NCI-H1417 (cell line): ENCODE results near the gene RNF114.
"Not testable (repeated sequence)": the region's sequence is repeated elsewhere in the genome, so short reads cannot be mapped to it uniquely, and the experiment has no call there.

Source experiments
- DNase-seq, 3 experiments: peaks; one replicate each; lab custom pipeline; 2025; lab: John Stamatoyannopoulos, UW

RNF114 gene, protein sequence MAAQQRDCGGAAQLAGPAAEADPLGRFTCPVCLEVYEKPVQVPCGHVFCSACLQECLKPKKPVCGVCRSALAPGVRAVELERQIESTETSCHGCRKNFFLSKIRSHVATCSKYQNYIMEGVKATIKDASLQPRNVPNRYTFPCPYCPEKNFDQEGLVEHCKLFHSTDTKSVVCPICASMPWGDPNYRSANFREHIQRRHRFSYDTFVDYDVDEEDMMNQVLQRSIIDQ

DNA sequence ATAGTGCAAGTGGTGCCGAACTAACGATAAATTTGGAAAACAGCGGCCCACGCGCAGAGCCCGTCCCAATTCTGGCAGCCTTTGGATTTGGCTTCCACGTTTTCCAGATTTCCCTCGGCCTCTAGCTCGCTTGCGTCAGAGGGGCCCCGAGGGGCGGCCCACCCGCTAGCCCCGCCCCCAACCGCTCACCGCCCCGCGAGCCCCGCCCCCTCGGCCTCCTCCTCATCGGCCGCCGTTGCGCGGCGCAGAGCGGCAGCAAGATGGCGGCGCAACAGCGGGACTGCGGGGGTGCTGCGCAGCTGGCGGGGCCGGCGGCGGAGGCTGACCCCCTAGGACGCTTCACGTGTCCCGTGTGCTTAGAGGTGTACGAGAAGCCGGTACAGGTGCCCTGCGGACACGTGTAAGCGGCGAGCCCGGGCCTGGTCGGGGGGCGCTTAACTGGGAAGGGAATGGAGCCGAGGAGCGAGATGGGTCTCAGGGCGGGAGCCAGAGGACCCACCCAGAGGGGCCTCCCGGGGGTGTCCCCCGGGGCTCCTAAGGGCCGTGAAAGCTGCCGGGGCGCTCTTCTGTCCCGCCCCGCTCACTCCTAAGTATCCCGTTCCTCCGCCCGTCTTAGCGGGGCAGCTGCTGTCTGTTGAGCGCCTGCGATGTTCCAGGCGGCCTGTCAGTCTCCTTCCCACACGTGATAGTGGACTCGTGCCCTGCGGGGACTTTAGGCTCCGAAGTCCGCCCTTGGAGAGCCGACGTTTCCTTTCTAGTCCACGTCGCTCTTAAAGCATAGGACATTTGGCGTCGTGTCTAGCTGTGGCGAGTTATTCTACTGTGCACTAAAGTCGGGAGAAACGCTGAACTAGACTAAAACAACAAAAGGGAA is at the start of gene RNF114:
Gene RNF114 (plus strand): TSS at position 245 of the 874 bp plus-strand sequence. CDS start 16 bp downstream, at position 261.
- DNase-seq, result peak; percentile 93 to 96 (median 95)

DNA sequence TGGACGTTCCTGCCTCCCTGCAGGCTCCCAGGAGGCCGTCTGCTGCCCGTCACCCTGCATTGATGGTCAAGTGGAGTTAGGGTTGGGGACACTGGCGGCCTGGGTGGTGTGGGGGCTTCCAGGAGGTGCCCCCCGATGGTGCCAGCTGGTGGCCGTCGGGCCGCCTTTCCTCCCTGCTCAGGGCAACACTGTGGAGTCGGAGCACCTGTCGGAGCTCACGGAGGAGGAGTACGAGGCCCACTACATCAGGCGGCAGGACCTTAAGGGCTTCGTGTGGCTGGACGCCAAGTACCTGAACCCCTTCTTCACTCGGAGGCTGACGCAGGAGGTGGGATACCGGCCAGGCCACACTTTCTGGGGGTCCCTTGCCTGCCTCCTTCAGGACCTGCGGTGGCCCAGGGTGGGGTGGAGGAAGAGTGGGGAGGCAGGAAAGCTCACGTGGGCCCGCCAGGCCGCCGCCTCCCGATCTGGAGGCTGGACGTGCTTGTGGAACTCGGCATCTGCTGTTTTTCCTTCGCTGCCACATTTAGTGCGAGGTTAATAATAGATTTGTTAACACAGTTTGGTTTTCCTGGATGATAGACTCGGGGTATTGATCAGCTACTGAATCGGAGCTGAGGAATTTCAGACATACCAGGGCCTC is 49.5 kb upstream of the RNF114 start:
- no peak for DNase-seq

DNA sequence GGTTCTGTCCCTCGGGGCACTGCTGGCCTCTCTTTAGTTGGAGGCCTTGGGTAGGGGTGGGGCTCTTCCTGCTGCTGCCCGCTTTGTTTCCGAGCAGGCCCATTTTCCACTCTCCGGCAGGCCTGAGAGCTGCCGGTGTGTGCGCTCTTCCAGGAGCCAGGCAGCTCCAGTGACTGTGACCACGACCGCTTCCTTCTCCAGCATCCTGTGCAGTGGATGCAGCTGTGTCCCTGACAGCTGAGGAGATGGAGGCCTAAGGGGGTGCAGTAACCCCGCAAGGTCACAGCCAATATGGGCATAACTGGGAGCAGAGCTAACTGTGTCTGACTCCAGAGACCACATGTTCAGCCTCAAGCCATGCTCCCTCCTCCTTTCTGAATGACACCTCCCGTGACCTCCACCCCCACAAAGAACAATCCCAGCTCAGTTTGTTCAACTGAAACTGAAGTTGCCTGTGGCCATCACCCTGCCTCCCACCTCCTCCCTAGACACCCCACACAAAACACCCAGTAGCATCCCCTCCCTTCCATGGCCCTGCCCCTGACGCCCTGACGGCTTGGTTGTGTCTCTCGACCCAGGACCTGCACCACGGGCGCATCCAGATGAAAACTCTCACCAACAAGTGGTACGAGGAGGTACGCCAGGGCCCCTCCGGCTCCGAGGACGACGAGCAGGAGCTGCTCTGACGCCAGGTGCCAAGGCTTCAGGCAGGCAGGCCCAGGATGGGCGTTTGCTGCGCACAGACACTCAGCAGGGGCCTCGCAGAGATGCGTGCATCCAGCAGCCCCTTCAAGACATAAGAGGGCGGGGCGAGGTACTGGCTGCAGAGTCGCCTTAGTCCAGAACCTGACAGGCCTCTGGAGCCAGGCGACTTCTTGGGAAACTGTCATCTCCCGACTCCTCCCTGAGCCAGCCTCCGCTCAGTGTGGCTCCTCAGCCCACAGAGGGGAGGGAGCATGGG is 48.7 kb upstream of the RNF114 start:
- no peak for DNase-seq

- peak; percentile 26 to 71 (median 60) for DNase-seq
These were observed 47.8 kb upstream of the RNF114 start for GRCh38 chr20:49888212-49889000.

GRCh38 chr20:49889001-49889934 is 46.9 kb upstream of the RNF114 start:
- DNase-seq, result no peak

- no peak for DNase-seq
These were observed 46.3 kb upstream of the RNF114 start for GRCh38 chr20:49889935-49890333.

DNA sequence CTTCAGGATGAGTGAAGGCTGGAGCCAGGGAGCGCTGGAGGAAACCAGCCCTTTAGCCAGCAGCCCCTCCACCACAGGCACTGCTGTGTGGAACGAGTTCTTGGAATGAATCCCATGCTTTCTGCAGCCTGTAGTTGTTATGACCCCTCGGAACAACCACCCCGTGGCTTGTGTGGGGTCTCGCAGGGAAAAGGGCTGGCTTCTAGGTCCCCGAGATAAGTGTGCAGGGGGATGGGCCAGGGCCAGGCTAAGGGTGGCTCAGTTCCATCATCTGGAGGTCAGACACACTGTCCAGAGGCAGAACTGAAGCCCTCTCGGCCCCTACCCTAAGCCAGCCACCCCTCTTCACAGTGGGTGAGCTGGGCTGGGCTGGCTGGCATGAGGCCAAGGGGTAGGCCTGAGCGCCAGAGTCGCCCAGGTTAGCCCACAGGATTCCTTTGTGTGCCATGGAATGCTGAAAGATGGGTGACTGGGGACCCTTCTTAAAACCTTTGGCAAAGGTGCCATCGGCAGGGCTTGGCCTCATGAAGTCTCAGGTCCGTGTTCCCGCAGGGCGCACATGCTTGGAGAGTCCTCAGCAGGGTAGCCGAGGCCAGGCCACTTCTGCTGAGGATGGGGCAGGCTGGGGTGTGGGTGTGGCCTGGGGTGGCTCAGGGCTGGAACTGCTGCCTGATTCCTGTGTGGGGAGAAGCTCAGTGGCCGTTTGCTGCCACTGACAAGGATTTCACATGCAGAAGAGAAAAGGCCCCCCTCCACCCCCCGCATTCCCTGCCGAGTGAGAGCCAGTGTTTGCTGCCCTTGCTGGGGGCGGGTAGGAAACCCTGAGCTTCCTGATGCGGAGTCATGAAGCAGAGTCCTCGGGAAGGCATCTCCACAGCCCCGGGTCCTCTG is 45.5 kb upstream of the RNF114 start:
- no peak for DNase-seq

DNA sequence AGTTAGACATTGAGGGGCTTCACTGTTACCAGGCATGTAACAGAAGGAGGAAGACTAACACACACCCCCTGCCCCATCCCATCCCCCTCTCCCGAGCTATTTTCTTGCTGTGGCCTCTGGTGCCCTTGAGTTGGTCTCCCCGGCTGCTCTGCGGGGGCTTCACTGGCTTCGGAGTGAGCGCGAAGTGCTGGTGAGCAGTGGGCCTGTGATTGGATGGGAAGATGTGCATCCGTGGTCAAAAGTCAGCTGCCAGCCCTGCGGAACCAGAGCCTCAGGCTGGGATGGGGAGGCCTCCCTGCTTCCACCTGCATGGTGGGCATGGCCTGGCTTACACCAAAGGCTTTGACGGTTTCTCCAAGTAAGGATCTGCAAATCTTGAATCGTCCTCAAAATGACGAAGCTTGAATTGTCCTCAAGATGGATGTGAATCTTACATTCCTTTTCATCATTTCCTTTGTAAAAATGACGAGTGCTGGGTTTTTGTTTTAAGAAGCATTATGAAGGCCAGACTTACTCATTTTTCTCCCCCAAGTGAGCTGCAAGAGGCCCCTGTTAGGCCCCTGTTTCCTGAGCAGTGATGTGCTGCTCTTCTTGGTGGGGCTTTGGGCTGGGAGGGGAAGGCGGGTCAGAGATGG is 44.6 kb upstream of the RNF114 start:
- DNase-seq, result no peak

- DNase-seq, result no peak
These were observed 43.9 kb upstream of the RNF114 start for GRCh38 chr20:49892260-49892659.

GRCh38 chr20:49892817-49893216 is 43.4 kb upstream of the RNF114 start:
- DNase-seq, result no peak

- no peak for DNase-seq
These were observed 42.7 kb upstream of the RNF114 start for GRCh38 chr20:49893242-49894072.

DNA sequence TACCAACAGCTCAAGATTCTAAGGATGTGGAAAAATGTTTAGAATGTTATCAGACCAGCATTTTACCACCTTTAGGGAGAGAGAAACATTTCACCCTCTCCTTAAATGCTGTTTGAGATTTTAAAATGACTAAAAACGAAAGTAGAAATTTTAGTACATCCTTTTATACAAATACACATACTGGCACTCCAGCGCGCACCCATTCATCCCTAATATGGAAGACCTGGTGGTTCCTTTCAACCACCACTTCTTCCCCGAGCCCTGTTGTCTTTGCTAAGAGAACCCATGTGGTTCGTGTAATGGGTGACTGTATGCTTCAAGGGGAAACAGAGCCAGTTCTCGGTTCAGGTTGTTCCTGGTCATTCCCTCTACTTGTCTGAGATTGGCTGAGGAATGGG is 42.1 kb upstream of the RNF114 start:
- DNase-seq, result no peak

- DNase-seq, result not testable (repeated sequence)
These were observed 40.6 kb upstream of the RNF114 start for GRCh38 chr20:49895474-49896093.

DNA sequence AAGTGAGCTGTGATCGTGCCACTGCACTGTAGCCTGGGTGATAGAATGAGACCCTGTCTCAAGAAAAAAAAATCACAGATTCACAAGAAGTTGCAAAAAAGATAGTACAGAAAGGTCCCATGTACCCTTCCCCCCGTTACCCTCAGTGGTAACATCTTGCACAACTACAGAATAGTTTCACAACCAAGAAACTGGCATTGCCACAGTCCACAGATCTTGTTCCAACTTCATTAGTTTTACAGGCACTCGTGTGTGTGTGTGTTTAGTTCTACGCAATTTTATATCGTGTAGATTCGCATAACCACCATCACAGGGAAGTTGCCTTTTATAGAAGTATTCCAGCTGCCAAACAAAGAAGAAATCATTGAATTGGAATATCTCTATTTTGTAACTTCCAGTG is 40.0 kb upstream of the RNF114 start:
- no peak for DNase-seq

DNA sequence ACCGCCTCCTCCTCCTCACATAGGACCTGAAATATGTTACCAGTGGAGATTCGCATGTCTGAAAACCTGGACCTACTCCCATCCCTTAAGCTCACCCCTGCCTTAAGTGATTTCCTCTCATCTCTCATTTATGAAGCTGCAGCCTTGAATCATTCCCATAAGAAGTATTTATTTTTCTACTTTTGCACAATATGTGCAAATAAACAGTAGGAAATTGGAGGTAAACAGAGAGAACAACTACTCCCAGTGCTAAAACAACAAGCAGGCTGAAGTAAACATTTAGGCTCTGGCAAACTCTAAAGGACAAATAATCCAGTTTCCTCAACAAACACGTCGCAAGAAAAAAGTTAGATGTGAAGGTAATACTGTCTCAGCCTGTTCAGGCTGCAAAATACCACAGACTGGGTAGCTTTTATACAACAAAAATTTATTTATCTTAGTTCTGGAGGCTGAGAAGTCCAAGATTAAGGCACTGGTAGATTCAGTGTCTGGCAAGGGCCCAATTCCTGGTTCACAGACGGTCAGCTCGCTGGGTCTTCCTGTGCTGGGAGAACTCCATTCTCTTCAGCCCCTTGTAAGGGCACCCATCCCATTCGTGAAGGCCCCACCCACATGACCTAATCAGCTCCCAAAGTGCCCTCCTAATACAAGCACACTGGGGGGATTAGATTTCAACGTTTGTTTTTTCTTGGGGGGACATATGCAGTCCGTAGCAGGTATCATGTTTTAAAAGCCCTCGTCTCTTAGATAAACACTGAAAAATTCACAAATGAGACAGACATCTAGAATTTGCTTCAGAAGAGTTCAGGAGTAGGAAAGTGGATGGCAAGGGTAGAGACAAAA is 36.4 kb upstream of the RNF114 start:
- DNase-seq, result no peak

- no peak for DNase-seq
These were observed 34.6 kb upstream of the RNF114 start for GRCh38 chr20:49901588-49901987.
